Heart left ventricle (tissue), 13 donors: ENCODE data around the gene GOLGA6B.
"Not testable (repeated sequence)": the region's sequence is repeated elsewhere in the genome, so short reads cannot be mapped to it uniquely, and the experiment has no call there.

Experiments
- POLR2A ChIP-seq, 2 donors: fragments of 450-650 bp; IDR thresholded peaks; one replicate each; pipeline ENCODE4 v1.6.1; 2017; ENCODE audit warnings: antibody characterized with exemption in 2 of 2, mild to moderate bottlenecking in 2 of 2, moderate library complexity in 2 of 2
- TF ChIP-seq, protein P1 (sequence below), 12 donors: fragments of 200-600 bp; sonication (generic) in 4 of 12; IDR thresholded peaks; one replicate each; pipeline versions ENCODE4 v1.5.0 to v1.8.0; 2018 to 2022; ENCODE audit warnings: antibody characterized with exemption in 12 of 12, mild to moderate bottlenecking in 5 of 12
- donor health status: ischemic (EF 13 %, LVEDD 7.1; RV severe dilation, severe dysfunction).
- donor health status: DM: no; HTN: yes; CAD: no.
- donor health status: DM: no; HTN: no; CAD: no.
- donor health status: ischemic (EF 25% LVEDD 6.9; RV normal size, moderate dysfunction).
- donor health status: ischemic (EF 25% LVEDD 5.7; RV mildly dilated, moderate dysfunction).
- donor health status: ischemic (EF 35%, LVEDD 5.7; RV mildly dilated, moderate dysfunction).
- donor health status: nonischemic (EF 11% LVEDD 7.7; RV severe dilation, severe dysfunction).
- donor health status: DM: yes; HTN: yes; CAD: no.
- donor health status: PGD.
- donor health status: ischemic (EF 29% LVEDD 5.4; RV normal size, mild dysfunction).
- donor health status: nonischemic (EF 23%, LVEDD 6.1; RV moderate dilation, normal function).

DNA sequence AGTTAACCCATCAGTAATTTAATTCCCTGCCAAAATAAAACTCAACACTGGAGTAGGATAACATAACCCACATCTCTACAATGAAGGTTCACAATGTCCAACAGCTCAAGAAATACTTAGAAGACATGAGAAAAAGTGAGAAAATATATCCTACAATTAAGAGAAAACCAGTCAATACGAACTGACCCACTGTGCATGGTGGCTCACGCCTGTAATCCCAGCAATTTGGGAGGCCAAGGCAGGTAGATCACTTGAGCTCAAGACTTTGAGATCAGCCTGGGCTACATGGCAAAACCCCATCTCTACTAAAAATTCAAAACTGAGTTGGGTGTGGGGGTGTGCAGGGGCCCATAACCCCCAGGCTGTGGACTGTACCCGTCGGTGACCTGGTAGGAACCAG is 30.6 kb upstream of the GOLGA6B start:
- TF ChIP-seq, protein P1, sequence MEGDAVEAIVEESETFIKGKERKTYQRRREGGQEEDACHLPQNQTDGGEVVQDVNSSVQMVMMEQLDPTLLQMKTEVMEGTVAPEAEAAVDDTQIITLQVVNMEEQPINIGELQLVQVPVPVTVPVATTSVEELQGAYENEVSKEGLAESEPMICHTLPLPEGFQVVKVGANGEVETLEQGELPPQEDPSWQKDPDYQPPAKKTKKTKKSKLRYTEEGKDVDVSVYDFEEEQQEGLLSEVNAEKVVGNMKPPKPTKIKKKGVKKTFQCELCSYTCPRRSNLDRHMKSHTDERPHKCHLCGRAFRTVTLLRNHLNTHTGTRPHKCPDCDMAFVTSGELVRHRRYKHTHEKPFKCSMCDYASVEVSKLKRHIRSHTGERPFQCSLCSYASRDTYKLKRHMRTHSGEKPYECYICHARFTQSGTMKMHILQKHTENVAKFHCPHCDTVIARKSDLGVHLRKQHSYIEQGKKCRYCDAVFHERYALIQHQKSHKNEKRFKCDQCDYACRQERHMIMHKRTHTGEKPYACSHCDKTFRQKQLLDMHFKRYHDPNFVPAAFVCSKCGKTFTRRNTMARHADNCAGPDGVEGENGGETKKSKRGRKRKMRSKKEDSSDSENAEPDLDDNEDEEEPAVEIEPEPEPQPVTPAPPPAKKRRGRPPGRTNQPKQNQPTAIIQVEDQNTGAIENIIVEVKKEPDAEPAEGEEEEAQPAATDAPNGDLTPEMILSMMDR (IDR thresholded peaks at IDR 0.05), result not testable (repeated sequence)
- TF ChIP-seq POLR2A (IDR thresholded peaks at IDR 0.05), result not testable (repeated sequence)
